ACC112 (cell line): ENCODE measurements around the gene CAMKV.
"Not testable (repeated sequence)": the region's sequence is repeated elsewhere in the genome, so short reads cannot be mapped to it uniquely, and the experiment has no call there.

Source experiments
- H2AFZ ChIP-seq: fragments of 200-600 bp; sonication (generic); one replicate; pipeline ENCODE4 v1.6.0; 2017; ENCODE audit warnings: antibody characterized with exemption, low read length; ENCODE audit not compliant: unreplicated experiment
- H3K27ac ChIP-seq: fragments of 200-600 bp; sonication (generic); 2 replicates; pipeline ENCODE4 v1.5.1; 2014; ENCODE audit warnings: low read depth, mild to moderate bottlenecking, antibody characterized with exemption, low read length, moderate library complexity
- H3K27me3 ChIP-seq: fragments of 200-600 bp; sonication (generic); 2 replicates; pipeline ENCODE4 v1.6.1; 2014; ENCODE audit warnings: mild to moderate bottlenecking, antibody characterized with exemption, low read length, moderate library complexity, mixed read lengths; ENCODE audit not compliant: insufficient read depth
- H3K36me3 ChIP-seq: fragments of 200-600 bp; sonication (generic); 2 replicates; pipeline ENCODE4 v1.6.1; 2016; ENCODE audit warnings: mild to moderate bottlenecking, antibody characterized with exemption, low read length, moderate library complexity, mixed read lengths; ENCODE audit not compliant: insufficient read depth
- H3K4me1 ChIP-seq: fragments of 200-600 bp; sonication (generic); one replicate; pipeline ENCODE4 v1.6.1; 2016; ENCODE audit warnings: low read length, mixed read lengths; ENCODE audit not compliant: insufficient read depth, unreplicated experiment, control insufficient read depth
- H3K4me3 ChIP-seq: fragments of 200-600 bp; sonication (generic); 2 replicates; pipeline ENCODE4 v1.5.1; 2014; ENCODE audit warnings: mild to moderate bottlenecking, low read depth, low read length
- H3K79me2 ChIP-seq: fragments of 200-600 bp; sonication (generic); one replicate; pipeline ENCODE4 v1.6.0; 2016; ENCODE audit warnings: low read length; ENCODE audit not compliant: control insufficient read depth, unreplicated experiment, insufficient read depth

Gene CAMKV

GRCh38 chr3:49906073-49906743, 36.5 kb upstream of the CAMKV start:
- Histone ChIP-seq H3K4me3 (peak overlapping the region; percentile 61), H3K27ac (no peak overlapping the region), H3K4me1 (peaks cover 9% of the 10 kb centered on the region), H3K27me3 (no peaks in the 10 kb centered on the region), H2AFZ (peak overlapping the region; percentile 17), H3K36me3 (no peaks in the 10 kb centered on the region), H3K79me2 (no peaks in the 10 kb centered on the region)

DNA sequence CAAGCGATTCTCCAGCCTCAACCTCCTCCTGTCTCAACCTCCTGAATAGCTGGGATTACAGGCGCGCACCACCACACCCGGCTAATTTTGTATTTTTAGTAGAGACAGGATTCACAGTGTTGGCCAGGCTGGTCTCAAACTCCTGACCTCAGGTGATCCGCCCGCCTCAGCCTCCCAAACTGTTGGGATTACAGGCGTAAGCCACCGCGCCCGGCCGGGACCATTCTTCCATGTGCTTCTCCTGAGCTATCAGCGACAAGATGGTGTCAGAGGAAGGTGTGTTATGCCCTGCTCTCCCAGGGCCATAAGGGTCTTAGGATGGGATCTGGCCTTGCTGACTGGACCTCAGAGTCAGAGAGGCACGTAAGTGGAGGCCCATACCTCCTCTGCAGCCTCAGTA, 34.7 kb upstream of the CAMKV start:
- H3K4me1 ChIP-seq, result peaks cover 22% of the 10 kb centered on the region
- not testable (repeated sequence) for H3K79me2 ChIP-seq, H2AFZ ChIP-seq, H3K36me3 ChIP-seq, H3K4me3 ChIP-seq, H3K27me3 ChIP-seq, H3K27ac ChIP-seq

DNA sequence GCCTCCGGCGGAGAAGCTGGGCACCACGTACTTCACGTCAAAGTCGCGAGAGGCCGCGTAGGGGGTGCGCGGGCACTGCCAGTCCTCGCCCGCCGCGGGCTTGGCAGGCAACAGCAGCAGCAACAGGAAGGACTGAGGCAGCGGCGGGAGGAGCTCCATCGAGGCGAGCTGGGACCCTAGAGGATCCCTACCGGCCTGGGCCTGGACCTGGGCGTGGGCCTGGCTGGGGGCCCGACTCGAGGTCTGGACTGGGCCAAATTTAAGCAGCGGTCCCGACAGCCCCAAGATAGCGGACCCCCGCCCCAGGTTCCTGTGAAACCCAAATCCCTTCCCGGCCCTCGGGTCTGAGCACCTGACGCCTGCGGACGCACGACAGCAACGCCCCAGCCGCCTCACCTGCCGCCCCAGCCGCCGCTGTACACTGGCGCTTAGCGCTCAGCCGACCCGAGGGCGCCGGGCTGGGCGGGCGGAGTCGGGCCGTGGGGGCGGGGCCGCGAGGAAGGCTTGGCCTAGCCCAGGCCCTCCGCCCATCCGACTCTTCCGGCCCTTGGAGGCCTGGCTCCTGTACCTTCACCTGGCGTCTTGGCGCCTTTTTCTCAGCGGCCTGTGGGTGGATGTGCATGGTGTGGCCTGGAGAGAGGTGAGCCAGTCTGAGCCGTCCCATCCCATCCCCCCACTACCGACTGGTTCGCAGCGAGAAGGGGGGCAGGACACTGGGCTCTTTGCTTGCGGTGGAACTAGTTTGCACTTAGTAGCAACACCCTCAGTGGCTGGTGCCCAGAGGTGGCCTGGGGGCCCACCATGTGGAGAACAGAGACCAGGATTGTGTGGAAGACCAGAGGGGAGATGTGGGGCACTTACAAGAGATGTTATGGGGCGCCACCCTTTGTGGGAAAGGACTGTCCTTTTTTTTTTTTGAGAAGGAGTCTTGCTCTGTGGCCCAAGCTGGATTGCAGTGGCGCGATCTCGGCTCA, 34.0 kb upstream of the CAMKV start, which contains the start of gene MST1R:
TSS of gene MST1R (minus strand) at position 423 of the 974 bp plus-strand sequence. CDS start at position 159, 264 bp downstream.
- peaks cover 22% of the 10 kb centered on the region for H3K4me1 ChIP-seq
- H2AFZ ChIP-seq, result peak within 1 kb of the TSS; percentile 43
- no peaks in the 10 kb centered on the region for H3K79me2 ChIP-seq
- no peaks in the 10 kb centered on the region for H3K36me3 ChIP-seq
- no peak within 1 kb of the TSS for H3K27ac ChIP-seq
- H3K4me3 ChIP-seq, result peak within 1 kb of the TSS; percentile 46
- no peaks in the 10 kb centered on the region for H3K27me3 ChIP-seq

DNA sequence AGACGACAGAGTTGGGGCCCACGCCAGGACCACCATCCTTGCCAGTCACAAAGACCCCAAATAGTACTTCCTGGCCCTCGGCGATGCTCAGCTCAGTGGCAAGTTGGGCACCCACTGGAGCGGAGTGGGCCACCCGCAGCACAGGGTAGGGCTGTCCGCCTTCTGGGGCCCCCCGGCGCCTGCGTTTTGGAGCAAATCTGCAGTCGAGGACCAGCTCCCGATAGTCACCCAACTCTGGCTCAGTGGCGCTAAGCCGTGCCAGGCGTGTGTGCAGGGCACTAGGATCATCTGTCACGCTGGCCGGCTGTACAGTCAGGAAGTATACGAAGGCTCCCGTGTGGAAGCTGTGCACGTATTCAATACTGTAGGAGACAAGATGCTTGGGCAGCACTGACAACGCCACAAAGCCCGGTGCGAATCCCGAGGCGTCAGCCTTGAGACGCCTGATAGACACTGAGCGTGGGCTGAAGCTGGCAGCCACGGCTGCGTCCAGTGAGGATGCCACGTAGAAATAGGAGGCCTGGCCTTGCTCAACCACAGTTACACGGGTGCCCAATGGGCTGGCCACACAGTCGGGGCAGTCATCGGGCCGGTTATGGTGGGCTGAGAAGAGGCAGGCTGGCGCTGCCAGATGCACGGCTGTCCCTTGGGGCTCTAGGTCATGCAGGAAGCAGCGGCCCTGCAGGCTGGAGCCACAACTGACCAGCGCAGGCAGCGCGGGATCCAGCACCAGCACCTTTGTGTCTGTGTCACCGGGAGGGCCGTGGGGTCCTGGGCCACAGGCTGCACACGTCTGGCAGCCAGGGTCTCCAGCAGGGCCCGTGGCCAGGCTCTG, 33.0 kb upstream of the CAMKV start:
- H3K27ac ChIP-seq, result no peak overlapping the region
- H3K36me3 ChIP-seq, result no peaks in the 10 kb centered on the region
- H3K4me1 ChIP-seq, result peaks cover 22% of the 10 kb centered on the region
- H2AFZ ChIP-seq, result no peak overlapping the region
- no peaks in the 10 kb centered on the region for H3K79me2 ChIP-seq
- H3K4me3 ChIP-seq, result no peak overlapping the region
- no peaks in the 10 kb centered on the region for H3K27me3 ChIP-seq

DNA sequence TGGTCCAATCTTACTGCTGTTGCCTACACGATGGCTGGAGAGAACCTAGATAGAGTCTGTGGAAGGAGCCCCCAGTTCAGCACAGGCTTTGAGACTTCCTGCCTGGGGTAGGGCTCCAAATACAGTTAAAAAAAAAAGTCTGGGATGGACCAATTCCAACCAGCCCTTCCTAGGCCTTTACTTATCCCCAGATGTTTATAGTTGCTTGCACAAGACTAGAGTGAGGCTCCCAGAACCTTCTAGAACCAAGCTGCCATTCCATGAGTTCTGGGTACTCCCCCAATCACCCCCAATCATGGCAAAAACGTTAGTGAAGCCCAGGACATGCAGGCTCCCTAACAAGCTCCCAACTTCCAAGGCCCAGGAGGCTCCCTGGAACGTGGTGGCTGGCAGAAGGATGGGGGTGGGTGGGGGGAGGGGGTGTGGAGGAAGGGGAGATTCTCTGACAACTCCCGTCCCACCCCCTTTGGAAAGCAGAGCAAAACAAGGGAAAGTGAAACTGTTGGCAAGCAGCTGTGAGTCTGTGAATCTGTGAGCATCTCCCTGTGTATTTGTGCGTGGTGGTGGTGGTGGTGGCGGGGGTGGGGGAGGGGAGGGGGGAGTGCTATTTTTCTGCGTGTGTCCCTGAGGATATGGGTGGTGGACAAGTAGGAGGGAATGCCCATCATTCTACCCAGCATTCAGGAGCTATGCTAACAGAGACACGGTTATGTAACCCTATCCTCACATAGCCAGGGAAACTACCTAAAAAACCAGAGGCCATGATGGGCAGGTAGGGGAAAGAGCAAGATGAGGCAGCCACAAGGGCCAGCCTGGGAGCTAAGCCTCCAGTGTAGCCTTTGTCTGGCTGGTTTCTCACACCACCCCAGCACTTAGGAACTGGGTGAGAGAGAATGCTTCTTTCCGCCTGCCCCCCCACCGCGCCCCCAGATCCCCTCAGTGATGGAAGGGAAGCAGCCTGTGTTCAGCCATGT, 31.9 kb upstream of the CAMKV start:
- H3K27me3 ChIP-seq, result no peaks in the 10 kb centered on the region
- no peaks in the 10 kb centered on the region for H3K79me2 ChIP-seq
- H3K27ac ChIP-seq, result no peak overlapping the region
- H3K36me3 ChIP-seq, result no peaks in the 10 kb centered on the region
- peaks cover 22% of the 10 kb centered on the region for H3K4me1 ChIP-seq
- no peak overlapping the region for H2AFZ ChIP-seq
- H3K4me3 ChIP-seq, result no peak overlapping the region

DNA sequence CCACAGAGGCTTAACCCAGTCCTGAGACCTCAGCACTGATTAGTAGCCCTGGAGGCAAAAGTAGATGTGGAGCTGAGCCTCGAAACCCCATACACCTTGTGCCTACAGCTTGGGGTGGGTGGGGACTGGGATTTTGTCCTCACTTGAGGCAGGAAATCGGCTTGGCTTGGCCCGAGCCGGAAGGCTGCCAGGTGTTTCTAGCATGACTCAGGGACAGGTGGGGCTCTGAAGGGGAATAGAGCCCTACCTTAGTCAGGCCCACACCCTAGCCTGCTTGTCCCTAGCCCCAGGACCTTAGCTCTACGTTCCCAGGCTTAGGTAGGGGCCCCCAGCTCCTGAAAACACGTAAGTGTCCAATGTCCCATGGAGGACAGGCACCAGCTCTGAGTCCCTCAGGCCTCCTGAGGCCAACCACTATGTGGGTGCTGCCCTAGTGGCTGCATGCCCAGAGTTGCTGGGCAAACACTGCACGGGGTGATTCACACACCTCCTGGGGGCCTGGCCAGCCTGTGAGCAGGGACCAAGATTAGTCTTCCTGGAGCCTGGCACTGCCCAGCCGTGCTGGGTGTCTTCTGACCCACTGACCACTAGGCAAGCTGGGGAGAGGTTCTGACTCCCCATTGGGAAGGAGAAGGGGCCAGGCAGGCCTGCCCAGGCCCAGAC, 30.9 kb upstream of the CAMKV start:
- no peaks in the 10 kb centered on the region for H3K27me3 ChIP-seq
- H3K4me3 ChIP-seq, result no peak overlapping the region
- no peak overlapping the region for H3K27ac ChIP-seq
- H3K79me2 ChIP-seq, result no peaks in the 10 kb centered on the region
- no peak overlapping the region for H2AFZ ChIP-seq
- peaks cover 17% of the 10 kb centered on the region for H3K4me1 ChIP-seq
- no peaks in the 10 kb centered on the region for H3K36me3 ChIP-seq

GRCh38 chr3:49899815-49900214, 30.1 kb upstream of the CAMKV start:
- Histone ChIP-seq H3K79me2 (no peaks in the 10 kb centered on the region), H3K27me3 (no peaks in the 10 kb centered on the region), H3K27ac (no peak overlapping the region), H3K36me3 (no peaks in the 10 kb centered on the region), H2AFZ (no peak overlapping the region), H3K4me3 (no peak overlapping the region), H3K4me1 (peaks cover 16% of the 10 kb centered on the region)

GRCh38 chr3:49898991-49899390, 29.3 kb upstream of the CAMKV start:
- H3K27me3 ChIP-seq, result no peaks in the 10 kb centered on the region
- H3K4me3 ChIP-seq, result no peak overlapping the region
- H3K36me3 ChIP-seq, result no peaks in the 10 kb centered on the region
- H3K27ac ChIP-seq, result no peak overlapping the region
- peaks cover 16% of the 10 kb centered on the region for H3K4me1 ChIP-seq
- H3K79me2 ChIP-seq, result no peaks in the 10 kb centered on the region
- H2AFZ ChIP-seq, result no peak overlapping the region

DNA sequence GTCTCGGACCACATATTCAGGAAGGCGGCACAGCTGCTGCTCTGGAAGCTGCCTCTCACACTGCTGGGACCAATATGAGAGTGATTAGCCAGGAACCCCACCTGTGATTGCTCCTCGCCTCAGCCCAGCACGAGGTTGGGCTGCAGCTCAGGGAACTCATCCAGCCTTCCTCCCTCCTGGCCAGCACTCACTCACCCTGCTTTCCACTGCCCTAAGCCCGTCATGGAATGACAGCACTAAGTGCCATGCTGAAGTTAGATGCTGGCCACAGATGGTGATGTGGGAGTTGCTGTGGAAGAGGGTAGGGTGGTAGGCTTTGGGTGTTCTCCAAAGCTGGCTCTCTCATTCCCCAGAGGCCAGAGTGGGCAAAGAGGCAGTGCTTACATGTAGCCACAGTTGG, 26.6 kb upstream of the CAMKV start:
- no peaks in the 10 kb centered on the region for H3K27me3 ChIP-seq
- H3K4me1 ChIP-seq, result peaks cover 14% of the 10 kb centered on the region
- no peak overlapping the region for H3K4me3 ChIP-seq
- H3K27ac ChIP-seq, result no peak overlapping the region
- H2AFZ ChIP-seq, result no peak overlapping the region
- no peaks in the 10 kb centered on the region for H3K36me3 ChIP-seq
- no peaks in the 10 kb centered on the region for H3K79me2 ChIP-seq
